ENCODE measurements around the gene MLX. TPM values are rescaled to one million over a fixed set of nuclear protein-coding genes. Genes with fewer than 3 reads are reported as not detected.
"Not testable (repeated sequence)": the region's sequence is repeated elsewhere in the genome, so short reads cannot be mapped to it uniquely, and the experiment has no call there.

The MLX gene
- total RNA-seq, 1 experiment from 2014 or later: 48.4 TPM

DNA sequence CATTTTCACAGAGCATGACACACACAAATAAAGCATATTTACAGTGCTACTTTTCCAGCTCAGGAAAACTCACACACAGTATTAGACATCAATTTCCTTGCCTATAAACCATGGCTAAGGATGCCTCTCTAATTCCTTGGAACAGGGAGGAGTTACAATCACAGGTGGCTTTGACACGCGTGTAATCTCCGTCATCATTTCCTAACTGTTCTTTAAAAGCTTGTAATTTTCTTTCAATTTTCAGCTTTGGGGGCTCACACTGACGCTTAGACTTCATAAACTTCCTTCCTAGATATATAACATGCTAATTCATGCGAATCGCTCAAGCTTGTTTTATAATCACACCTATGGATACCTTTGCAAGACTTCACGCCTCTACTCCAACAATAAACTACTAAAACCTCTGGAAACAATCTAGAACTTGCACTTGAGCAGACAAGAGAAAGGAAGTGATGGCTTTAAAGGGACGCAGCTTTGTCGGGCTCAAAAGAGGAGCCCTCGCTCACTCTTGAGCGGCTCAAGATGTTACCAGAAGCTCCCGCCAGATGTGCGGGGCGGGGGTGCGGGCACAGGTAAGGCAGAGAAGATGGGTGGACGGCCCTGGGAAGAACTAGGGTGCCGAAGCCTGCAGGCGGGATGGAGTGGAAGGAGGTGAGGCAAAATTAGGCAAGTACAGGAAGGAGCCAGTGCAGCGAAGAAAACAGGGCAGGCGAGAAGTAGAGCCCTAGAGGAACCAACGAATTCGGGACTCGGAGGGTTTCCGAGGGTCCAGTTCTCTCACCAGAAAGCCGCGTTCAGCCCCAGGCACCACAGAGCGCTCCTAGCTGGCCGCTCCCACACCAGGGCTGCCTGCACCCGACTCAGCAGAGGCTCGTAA lies 41.6 kb downstream of the MLX start:
- H3K4me1 ChIP-seq: peaks cover 6% of the 10 kb centered on the region; the same call in 1 of the 2 replicates
- H3K36me3 ChIP-seq: peaks cover 13% of the 10 kb centered on the region
- H3K27ac ChIP-seq: peak overlapping the region; percentile 42
- H3K4me3 ChIP-seq: peak overlapping the region; percentile 77
- H3K27me3 ChIP-seq: no peaks in the 10 kb centered on the region
- no peaks in the 10 kb centered on the region for H3K9me3 ChIP-seq (replicated peaks)
- DNase-seq: no peak

DNA sequence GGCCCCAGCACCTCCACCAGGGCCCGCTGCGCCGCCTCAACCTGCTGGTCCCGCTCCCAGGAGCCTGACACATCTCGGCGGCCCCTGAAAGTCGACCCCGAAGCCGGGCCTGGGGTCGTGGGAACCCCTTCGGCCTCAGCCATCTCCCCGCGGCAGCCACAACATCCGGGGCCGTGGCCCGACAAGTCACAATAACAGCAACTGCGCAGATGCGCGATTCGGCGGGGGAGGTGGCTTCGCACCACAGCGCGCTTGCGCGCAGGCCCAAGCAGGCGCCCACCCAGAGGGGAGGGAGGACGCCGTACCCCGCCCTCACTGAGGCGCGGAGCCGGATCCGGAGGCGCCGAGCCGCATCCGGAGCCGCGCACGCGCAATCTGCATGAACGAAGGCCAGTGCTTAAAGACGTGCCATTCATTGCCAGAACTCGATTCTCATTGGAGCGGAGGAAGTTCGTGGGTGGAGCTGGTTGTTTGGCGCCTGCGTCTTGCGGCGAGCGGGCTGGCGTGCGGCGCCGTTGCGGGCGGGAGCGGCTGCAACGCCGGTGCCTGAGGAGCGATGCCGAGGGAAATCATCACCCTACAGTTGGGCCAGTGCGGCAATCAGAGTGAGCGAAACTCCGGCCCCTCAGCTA lies 42.4 kb downstream of the MLX start, which contains the start of the genes RETREG3 and TUBG1:
Gene RETREG3, minus strand, starts transcription at position 193 of the 632 bp plus-strand sequence. Its CDS starts 50 bp downstream, at position 143.
Gene TUBG1, plus strand, starts transcription at position 502 of the 632 bp plus-strand sequence. Its CDS starts 55 bp downstream, at position 557.
- peaks cover 6% of the 10 kb centered on the region; the same call in 1 of the 2 replicates for H3K4me1 ChIP-seq
- peak within 1 kb of the TSS; percentile 77 for H3K4me3 ChIP-seq
- peaks cover 13% of the 10 kb centered on the region for H3K36me3 ChIP-seq
- no peaks in the 10 kb centered on the region for H3K27me3 ChIP-seq
- H3K9me3 ChIP-seq (replicated peaks): no peaks in the 10 kb centered on the region
- H3K27ac ChIP-seq: peak within 1 kb of the TSS; percentile 75
- DNase-seq: peak; percentile 99

DNA sequence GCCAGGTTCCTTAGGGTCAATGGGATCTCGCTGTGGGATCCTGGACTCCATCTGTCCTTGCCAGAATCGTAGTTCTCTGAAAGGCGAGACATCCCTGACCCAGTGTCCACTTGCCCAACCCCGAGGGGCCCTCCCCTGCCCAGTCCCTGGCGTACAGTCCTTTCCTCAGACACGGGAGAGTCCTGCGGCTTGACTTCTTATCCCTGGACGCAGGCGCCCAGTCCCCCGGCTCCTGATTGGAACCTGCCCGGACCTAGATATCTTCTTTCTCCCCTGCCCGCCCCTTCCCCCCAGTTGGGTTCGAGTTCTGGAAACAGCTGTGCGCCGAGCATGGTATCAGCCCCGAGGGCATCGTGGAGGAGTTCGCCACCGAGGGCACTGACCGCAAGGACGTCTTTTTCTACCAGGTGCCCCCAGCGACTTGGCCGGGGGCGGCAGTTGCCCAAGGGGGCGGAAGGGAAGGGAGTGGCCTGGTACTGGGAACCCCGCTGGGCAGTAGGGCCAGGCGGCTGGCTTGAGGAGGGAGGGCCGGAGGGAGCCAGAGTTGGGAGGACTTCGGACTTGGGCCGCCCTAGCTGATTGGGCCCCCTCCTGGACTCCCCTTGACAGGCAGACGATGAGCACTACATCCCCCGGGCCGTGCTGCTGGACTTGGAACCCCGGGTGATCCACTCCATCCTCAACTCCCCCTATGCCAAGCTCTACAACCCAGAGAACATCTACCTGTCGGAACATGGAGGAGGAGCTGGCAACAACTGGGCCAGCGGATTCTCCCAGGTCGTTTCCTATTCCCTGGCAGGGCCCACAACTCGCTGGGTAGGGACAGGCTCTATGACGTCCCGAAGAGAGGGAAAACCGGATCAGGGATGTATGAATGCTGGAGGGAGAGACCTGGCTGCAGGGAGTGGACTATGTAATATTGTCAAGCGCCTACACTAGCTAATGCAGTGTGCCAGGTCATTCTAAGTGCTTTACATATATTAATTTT lies 43.2 kb downstream of the MLX start:
- H3K27ac ChIP-seq: peak overlapping the region; percentile 75
- peaks cover 19% of the 10 kb centered on the region for H3K36me3 ChIP-seq
- DNase-seq: peak; percentile 79 to 81
- not testable (repeated sequence) for H3K9me3 ChIP-seq (replicated peaks); H3K4me1 ChIP-seq; H3K27me3 ChIP-seq
- peak overlapping the region; percentile 77 for H3K4me3 ChIP-seq

DNA sequence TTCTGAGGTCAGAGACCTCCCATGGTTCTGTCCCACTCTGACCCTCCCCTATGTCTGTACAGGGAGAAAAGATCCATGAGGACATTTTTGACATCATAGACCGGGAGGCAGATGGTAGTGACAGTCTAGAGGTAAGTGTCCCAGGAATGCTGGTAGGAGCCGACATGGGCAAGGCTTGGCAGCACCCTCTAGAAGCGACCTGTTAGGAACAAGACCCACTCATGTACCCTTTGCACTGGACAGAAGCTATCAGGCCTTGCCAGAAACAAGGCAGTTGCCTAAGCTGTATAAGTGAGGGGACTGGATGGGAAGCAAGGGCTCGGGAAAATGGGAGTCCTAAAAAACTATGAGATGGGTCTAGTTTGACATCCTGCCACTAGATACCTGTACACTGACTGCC lies 45.1 kb downstream of the MLX start:
- Histone ChIP-seq H3K27ac (no peak overlapping the region), H3K36me3 (peaks cover 25% of the 10 kb centered on the region), H3K4me3 (no peak overlapping the region), H3K9me3 (replicated peaks) (no peaks in the 10 kb centered on the region), H3K27me3 (no peaks in the 10 kb centered on the region), H3K4me1 (peaks cover 6% of the 10 kb centered on the region; the same call in 1 of the 2 replicates)
- DNase-seq: no peak

DNA sequence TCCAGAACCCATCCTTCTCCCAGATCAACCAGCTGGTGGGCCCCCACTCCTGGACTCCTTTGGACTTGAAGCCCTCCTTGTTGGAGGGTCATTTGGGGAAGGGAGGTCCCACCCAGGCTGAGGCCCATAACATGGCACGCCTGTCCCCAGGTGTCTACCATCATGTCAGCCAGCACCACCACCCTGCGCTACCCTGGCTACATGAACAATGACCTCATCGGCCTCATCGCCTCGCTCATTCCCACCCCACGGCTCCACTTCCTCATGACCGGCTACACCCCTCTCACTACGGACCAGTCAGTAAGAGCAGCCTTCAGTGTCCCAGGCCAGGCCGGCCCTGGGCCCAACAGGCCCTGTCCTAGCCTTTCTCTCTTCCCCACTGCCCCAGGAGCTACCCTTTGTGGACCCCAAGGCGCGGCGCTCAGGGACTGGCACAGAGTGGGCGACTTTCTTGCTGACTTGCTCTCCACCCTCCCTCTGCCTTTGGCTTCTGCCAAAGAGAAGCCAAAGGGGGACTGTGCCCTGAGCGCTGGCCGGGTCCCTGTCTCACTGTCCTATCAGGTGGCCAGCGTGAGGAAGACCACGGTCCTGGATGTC lies 46.9 kb downstream of the MLX start:
- peaks cover 17% of the 10 kb centered on the region for H3K4me1 ChIP-seq

DNA sequence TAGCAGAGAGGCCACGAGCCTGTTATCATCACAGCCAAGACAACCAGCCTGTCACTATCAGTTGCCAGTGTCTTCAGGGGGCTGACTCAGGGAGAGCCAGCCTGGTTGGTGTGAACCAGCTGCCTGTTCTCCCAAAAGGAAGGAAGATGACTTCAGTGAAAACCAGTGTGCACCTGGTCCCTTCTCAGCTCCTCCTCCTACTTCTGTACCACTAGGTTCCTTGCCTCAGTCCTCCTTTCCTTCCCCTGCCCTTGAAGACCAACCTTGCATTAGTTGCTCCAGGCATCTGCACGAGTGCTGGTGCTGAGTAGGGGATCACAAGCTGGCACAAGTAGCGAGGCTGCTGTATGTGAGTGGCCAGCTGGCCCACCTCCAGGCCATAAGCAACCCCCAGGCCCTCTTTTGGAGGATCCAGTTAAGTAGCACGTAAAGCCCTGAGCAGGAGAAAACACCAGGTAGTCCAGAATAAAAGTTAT lies 51.1 kb downstream of the MLX start:
- H3K27me3 ChIP-seq: no peaks in the 10 kb centered on the region
- peaks cover 16% of the 10 kb centered on the region for H3K4me1 ChIP-seq
- peak overlapping the region; percentile 43; the same call in 1 of the 2 replicates for H3K27ac ChIP-seq
- H3K36me3 ChIP-seq: peaks cover 14% of the 10 kb centered on the region
- DNase-seq: peak; percentile 16 to 47
- H3K9me3 ChIP-seq (replicated peaks): no peaks in the 10 kb centered on the region
- H3K4me3 ChIP-seq: no peak overlapping the region

More for the DNA sequence above, 46.9 kb downstream of the MLX start:
- no peak overlapping the region for H3K27ac ChIP-seq
- H3K9me3 ChIP-seq (replicated peaks): no peaks in the 10 kb centered on the region
- DNase-seq: no peak
- no peaks in the 10 kb centered on the region for H3K27me3 ChIP-seq
- H3K4me3 ChIP-seq: no peak overlapping the region
- H3K36me3 ChIP-seq: peaks cover 25% of the 10 kb centered on the region

DNA sequence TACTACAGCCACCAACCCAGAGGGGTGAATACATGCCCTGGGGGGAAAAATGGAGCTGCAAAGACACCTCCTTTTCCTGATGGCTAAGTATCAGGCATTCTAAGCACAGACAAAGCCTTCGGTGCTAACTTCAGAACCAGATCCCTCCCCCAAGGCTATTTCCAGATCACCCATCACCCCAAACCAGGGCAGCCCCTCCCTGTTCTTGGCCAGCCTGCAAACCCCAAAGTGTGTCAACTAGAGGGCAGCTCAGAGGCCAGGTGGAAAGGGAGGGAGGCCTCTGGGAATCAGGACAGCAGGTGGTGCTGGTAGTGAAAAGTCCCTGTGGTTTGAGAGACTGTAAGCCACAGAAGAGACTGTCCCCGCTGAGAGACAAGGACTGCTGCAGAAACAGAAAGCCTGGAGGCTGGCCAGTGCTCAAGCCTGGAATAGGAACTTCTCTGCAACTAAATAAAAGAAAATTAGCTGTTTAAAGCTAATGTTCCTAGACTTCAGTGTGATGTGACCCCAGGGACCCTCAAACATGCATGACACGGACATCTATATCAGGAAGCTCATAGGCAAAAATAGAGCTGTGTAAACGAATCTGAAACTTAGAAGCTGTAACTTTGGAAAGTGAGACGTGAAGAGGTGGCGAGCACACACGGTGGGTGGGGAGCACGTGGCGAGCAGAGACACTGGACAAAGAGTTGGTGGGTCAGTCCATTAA lies 51.7 kb downstream of the MLX start:
- H3K27me3 ChIP-seq: no peaks in the 10 kb centered on the region
- H3K4me3 ChIP-seq: no peak overlapping the region
- peak overlapping the region; percentile 43 for H3K27ac ChIP-seq
- H3K9me3 ChIP-seq (replicated peaks): no peaks in the 10 kb centered on the region
- DNase-seq: peak; percentile 87 to 95
- H3K36me3 ChIP-seq: peaks cover 13% of the 10 kb centered on the region
- peaks cover 16% of the 10 kb centered on the region for H3K4me1 ChIP-seq

DNA sequence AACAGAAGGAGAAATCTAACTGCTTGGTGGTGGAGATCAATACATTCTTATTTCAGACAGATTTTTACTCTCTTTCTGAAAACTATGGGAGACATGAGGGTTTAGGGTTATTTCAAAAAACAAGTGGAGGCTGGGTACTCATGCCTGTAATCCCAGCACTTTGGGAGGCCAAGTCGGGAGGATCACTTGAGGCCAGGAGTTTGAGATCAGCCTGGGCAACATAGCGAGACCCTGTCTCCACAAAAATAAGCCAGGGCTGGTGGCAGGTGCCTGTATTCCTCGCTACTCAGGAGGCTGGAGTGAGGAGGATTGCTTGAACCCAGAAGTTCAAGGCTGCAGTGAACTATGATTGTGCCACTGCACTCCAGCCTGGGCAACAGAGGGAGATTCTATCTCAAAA lies 55.1 kb downstream of the MLX start:
- not testable (repeated sequence) for H3K4me3 ChIP-seq; H3K9me3 ChIP-seq (replicated peaks); H3K27me3 ChIP-seq; DNase-seq; H3K36me3 ChIP-seq; H3K27ac ChIP-seq
- peaks cover 22% of the 10 kb centered on the region for H3K4me1 ChIP-seq

Other genes starting within 250 kb of the MLX start
- 107 and 113 TPM in 2 replicates for gene STAT3, start 178.7 kb upstream of the MLX start, total RNA-seq (2014; rRNA removed; shearing (Covaris generic))
- gene CAVIN1, start 143.8 kb upstream of the MLX start, total RNA-seq (2014; rRNA removed; shearing (Covaris generic)): 46.9 and 47.8 TPM in 2 replicates
- gene ATP6V0A1, start 108.2 kb upstream of the MLX start, total RNA-seq (2014; rRNA removed; shearing (Covaris generic)): 25.3 and 30.9 TPM in 2 replicates
- gene NAGLU, start 30.9 kb upstream of the MLX start, total RNA-seq (2014; rRNA removed; shearing (Covaris generic)): 20.6 and 22.2 TPM in 2 replicates
- gene HSD17B1, start 14.2 kb upstream of the MLX start, total RNA-seq (2014; rRNA removed; shearing (Covaris generic)): 0.73 and 0.76 TPM in 2 replicates
- gene COASY, start 5.0 kb upstream of the MLX start, total RNA-seq (2014; rRNA removed; shearing (Covaris generic)): 33.7 and 36.3 TPM in 2 replicates
- gene PSMC3IP, start 10.6 kb downstream of the MLX start, total RNA-seq (2014; rRNA removed; shearing (Covaris generic)): 23.8 and 29.7 TPM in 2 replicates
- gene RETREG3, start 42.3 kb downstream of the MLX start, total RNA-seq (2014; rRNA removed; shearing (Covaris generic)): 34.5 and 36.2 TPM in 2 replicates
- 111 and 122 TPM in 2 replicates for gene TUBG1, start 42.6 kb downstream of the MLX start, total RNA-seq (2014; rRNA removed; shearing (Covaris generic))
- 6.2 and 10.4 TPM in 2 replicates for gene TUBG2, start 92.2 kb downstream of the MLX start, total RNA-seq (2014; rRNA removed; shearing (Covaris generic))
- 10.9 and 13.7 TPM in 2 replicates for gene PLEKHH3, start 109.9 kb downstream of the MLX start, total RNA-seq (2014; rRNA removed; shearing (Covaris generic))
- gene CCR10, start 114.7 kb downstream of the MLX start, total RNA-seq (2014; rRNA removed; shearing (Covaris generic)): 0.99 and 1.0 TPM in 2 replicates
- gene CNTNAP1, start 115.4 kb downstream of the MLX start, total RNA-seq (2014; rRNA removed; shearing (Covaris generic)): 4.0 and 5.0 TPM in 2 replicates
- gene EZH1, start 177.9 kb downstream of the MLX start, total RNA-seq (2014; rRNA removed; shearing (Covaris generic)): 17.3 and 27.0 TPM in 2 replicates
- gene RAMP2, start 194.1 kb downstream of the MLX start, total RNA-seq (2014; rRNA removed; shearing (Covaris generic)): not detected in 2 replicates
- 71.0 and 79.3 TPM in 2 replicates for gene VPS25, start 206.3 kb downstream of the MLX start, total RNA-seq (2014; rRNA removed; shearing (Covaris generic))
- 0.18 and 0.32 TPM in 2 replicates for gene WNK4, start 213.5 kb downstream of the MLX start, total RNA-seq (2014; rRNA removed; shearing (Covaris generic))
- 105 and 107 TPM in 2 replicates for gene COA3, start 231.6 kb downstream of the MLX start, total RNA-seq (2014; rRNA removed; shearing (Covaris generic))
- 0.10 TPM in 2 replicates for gene CNTD1, start 231.8 kb downstream of the MLX start, total RNA-seq (2014; rRNA removed; shearing (Covaris generic))